ENCODE measurements around the gene PECR.
A peak's percentile ranks its signal among the peaks of the same experiment; 100 is the strongest.
"Not testable (repeated sequence)": the region's sequence is repeated elsewhere in the genome, so short reads cannot be mapped to it uniquely, and the experiment has no call there.

Gene PECR

DNA sequence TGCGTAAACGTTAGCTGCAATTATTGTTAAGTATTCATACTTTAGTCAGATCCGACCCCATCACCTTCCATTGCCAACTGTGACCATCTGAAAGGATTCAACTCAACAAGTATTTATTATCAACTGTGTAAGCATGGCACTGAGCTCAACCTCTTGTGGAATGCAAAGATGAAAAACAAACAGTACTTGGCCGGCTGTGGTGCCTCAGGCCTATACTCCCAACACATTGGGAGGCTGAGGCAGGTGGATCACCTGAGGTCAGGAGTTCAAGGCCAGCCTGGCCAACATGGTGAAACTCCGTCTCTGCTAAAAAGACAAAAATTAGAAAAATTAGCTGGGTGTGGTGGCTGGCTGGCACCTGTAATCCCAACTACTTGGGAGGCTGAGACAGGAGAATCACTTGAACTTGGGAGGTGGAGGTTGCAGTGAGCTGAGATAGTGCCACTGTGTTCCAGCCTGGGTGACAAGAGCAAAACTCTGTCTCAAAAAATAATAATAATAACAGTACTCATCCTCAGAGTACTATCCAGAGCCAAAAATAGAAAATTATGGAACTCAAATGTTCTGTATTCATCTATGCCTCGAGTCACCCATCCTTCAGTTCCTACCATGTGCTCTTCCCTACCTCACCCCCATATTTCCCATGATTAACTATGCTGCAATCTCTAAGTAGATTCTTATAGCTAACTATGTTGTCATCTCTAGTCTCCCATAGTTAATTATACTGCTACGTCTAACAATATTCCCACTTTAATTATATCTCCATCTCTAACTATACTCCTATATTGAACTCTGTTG lies 59.6 kb downstream of the PECR start:
- no peak for DNase-seq

DNA sequence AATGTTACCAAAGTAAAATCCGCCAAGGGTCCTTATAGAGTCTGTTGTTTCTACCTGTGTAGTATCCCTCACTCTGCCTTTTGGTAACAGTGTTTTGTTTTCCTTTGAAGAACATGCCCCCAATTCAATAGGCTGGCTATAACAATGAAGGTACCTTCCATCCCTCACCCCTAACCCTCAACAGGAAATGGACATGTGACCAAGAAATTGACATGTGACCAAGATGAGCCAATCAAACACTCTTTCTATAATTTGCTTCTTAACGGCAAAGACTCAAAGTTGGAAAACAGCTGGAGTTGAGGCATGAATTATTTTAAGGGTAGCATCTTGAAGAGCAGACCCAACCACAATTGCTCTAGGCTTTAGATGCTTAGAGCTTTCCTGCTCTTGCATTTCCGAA lies 62.9 kb downstream of the PECR start:
- no peak for DNase-seq

DNA sequence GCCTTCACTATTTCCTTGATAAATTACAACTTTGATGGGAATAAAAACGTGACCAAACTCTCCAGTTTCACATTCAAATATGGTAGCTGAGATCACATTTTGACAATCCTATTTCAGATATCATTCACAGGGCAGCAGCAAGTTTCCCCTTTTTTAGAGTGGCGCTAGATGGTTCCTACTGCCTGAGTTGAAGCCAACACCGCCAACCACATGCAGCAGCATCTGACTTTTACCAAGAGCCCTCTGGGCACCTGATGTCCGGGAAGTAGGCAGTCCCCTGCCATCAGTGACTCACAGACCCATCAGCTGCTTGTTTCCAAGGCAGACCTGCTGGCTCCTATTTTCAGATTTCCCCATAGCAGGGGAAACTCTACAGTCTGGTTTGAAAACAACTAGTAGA lies 64.2 kb downstream of the PECR start:
- peak; percentile 43 for DNase-seq

DNA sequence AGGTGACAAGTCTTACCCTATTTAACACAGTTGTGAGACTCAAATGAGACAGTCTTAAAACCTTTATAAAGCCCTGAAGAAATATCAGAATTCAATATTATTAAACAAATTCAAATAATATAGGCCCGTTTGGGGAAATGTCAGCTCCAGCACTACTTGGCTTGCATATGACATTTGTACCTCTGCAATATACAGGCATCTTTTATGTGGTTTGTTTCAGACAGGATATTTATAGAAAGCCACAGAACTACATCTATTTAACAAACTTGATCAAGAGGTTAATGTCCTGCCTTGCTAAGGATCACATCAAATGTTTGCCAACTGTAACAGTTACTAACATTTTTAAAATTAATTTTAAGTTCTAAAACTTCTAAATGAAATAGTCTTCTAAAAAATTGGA lies 65.0 kb downstream of the PECR start:
- no peak for DNase-seq

DNA sequence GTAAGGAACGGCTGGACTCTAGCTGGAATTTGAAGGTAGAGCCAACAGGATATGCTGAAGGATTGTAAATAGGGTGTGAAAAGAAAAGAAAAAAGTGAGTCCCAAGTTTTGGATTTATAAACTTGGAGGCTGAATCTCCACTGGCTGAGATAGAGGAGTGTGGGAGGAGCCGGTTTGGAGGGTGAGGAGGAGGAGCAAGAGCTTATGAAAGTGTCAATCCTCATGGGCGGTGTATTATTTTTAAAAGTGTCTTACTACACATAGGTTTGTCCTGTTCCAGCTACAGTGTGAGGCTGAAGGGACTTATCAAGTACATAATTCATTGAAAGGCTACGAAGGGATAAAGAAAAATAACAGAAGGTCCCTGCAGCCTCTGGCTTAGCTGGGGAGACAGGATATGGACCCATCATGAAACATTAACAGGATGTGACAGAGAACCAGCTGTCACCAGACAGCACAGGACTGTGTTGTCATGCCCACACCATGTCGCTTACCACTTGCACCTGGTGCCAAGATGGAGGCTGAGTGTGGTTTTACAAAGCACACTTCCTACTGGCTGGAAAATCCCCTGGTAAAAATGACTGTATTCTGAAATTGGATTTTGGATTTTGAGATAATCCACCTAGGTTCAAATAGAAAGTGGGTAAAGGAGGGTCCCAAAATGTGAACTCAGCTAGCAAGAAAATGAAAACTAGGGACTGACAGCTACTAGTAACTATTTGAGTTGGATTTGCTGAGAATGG lies 65.7 kb downstream of the PECR start:
- peak; percentile 42 for DNase-seq

DNA sequence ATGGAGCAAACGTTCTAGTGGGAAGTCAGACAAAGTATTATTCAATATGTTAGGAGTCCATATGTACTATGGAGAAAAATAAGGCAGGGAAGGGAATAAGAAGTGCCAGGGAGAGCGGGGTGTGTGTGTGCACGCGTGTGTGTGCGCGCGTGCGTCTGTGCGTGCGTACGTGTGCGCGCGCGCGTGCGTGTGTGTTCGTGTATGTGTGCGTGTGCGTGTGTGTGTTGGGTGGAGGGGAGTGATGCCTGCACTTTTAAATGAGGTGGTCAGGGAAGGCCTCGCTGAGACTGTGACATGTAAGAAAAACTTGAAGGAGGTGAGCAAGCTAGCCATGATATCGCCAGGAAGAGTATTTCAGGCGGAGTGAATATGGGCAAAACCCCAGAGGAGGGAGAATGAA lies 66.6 kb downstream of the PECR start:
- DNase-seq, result no peak

DNA sequence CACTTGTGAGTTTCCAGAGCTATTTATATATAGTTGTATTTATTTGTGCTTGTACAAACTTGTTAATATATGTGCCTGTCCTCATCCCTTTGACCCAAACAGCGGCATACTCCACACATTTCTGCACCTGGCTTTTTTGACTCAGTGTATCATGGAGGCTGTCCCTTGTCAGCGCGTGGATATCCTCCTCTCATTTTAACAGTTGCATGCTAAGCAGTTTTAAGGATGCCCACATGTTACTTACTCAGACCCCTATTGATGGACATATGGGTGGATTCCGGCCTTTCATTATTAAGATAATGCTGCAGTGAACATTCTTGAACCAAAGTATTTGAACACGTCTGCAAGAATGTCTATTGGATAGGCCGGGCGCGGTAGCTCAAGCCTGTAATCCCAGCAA lies 67.6 kb downstream of the PECR start:
- DNase-seq, result no peak

DNA sequence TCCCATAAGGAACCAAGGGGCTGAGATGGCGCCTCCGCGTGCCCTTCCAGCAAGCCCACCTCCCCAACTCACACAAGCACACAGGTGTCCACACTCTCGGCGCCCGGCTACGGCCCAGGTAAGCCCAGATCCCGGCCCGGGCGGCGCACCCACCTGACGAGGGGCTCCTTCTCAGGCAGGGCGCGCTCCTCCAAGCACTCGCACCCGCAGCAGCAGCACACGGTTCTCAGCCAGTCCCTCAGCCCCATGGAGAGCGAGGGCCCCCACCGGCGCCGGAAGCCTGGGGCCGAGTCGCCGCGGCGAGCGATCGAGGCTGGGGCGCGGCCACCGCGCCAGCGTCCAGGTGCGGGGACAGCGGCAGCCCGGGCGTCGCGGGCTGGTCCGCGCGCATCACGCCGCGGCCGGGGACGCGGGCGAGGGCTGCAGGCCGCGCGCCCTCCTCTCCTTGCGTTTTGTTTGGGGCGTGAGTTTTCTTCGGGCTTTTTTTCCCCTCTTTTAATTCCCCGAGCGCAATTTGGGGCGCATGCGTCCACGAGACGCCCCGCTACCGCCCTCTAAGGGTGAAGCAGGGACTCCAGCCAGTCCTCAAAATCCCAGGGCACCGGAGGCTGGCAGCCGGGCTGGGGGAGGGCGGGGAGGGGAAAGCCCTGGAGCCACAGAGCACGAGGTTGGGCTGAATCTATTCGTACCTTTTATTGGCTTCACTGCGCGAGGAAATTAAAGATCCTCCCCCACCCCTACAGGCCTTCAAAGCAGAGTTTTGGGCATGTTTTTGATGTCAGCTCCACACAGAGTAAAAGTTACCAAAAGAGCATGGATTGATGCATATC lies 68.3 kb downstream of the PECR start, which contains the start of gene MREG:
Gene MREG (minus strand): TSS at position 472 of the 830 bp plus-strand sequence. CDS start 224 bp downstream, at position 248.
- peak; percentile 88 for DNase-seq

DNA sequence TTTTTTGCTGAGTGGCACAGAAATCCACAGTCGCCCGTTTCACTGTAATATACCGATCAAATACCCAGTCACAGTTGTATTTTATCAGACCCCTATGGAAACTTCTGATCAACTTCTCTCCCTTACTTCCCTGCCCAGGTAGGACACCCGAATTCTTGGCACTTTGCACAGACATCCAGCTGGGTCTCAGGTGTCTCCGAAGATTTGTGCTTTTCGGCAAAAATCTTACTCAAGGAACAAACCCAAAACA lies 68.9 kb downstream of the PECR start:
- no peak for DNase-seq

DNA sequence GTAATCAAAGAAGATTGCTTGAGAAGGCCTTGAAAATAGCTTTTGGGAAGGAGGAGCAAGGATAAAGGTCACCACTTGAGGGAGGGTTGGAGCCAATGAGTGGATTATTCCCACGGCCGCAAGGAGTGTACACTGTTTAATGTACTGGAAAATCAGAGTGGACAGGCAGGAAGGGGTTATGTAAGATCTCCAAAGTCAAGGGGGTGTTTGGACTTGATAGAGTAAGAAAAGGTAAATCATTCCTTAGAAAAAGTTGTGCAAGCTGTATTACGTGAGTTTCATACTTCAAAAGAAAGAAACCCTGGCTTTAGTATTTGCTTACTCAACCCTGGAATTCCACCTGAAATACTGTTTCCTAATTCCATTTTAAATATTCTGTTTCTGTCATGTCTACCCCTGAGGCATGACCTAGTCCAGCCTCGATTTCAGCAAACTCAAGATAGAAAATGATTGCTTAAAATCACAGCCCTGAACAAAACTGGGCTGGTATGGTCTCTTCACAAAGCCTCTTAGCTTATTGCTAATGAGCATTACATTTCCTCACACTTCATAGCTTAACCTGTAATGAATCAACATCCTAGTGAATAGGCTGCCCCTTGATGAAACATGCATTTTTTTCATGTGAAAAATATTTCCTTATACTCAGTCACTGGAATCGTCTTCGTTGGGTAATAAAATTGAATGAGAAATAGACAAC lies 69.3 kb downstream of the PECR start:
- no peak for DNase-seq

DNA sequence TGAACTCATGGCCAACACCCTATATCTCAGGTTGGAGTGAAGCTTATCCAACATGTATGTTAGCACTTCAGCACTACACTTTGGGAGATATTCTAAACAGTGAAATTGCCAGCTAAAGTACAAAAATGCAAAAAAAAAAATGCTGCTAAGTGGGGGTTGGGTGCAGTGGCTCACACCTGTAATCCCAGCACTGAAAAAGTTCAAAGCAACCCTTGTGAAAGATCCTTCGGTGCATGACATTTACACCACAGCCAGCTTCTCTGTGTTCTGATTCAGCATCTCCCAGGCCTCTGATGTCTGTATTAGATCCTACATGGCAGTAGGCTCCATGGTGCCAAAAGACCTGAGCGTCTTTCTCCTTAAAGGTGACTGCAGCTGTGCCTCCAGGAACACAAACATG lies 72.4 kb downstream of the PECR start:
- not testable (repeated sequence) for DNase-seq

DNA sequence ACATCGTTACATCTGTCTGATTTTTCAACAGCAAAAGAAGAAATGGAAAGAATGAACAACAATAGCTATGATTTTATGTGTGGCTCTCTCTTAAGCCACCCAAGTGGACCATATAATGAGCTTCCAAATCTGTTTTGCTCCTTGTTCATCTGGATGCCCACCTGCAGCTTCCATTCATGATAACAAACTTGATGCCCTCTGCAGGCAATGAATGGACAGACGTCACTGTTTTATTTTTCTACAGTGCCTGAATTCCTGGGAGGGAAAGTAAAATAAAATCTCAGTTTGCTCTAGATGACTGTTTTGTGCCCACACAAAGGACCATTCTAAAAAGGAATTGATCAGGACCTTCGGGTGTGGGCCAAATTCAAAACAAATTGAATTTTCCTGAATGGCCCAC lies 73.2 kb downstream of the PECR start:
- no peak for DNase-seq

DNA sequence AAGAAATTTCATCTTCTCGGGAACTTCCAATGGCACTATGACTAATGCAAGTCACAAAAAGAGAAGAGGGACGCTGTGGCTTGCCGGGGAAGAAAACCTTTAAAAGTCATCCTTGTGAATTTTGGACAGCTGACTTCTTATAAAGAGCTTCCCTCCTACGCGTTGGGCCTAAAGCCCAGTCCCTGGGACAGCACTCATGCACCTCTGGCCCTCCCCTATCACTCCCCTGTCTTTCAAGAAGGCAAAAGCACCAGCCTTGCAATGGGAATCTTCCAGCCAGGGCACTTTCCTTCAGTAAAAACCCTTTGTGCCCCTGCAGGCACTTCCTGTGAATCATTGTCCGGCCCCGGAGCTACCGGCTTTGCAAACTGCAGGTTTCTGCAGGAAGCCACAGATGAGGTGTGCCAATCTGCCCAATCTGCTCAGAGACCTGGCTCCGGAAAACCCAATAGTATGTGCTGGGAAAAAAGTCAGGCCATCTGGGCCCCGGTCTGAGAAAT lies 75.4 kb downstream of the PECR start:
- DNase-seq, result peak; percentile 43

DNA sequence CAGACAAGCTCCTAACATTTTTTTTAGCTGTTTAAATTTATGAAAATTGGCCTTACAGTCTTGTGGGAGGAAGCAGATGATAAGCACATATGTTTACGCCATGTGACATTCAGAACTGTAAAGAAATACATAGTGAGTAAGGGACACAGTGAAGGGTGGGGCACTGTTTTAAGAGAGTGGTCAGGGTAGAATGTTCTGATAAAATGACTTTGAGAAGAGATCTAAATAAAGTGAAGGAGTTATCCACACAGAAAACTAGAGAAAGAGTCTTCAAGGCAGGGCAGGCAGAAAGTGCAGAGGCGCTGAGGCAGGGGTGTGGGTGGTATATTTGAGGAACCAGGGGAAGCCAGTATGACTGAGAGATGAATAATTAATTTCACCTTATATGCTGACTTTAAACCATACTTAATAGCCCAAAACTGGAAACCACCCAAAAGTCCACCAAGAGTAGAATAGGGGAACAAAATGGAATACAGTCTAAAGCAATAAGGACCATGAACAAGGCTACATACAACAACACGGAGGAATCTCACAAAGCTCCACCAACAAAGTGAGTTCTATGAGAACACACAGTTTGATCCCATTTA lies 76.8 kb downstream of the PECR start:
- peak; percentile 49 for DNase-seq

DNA sequence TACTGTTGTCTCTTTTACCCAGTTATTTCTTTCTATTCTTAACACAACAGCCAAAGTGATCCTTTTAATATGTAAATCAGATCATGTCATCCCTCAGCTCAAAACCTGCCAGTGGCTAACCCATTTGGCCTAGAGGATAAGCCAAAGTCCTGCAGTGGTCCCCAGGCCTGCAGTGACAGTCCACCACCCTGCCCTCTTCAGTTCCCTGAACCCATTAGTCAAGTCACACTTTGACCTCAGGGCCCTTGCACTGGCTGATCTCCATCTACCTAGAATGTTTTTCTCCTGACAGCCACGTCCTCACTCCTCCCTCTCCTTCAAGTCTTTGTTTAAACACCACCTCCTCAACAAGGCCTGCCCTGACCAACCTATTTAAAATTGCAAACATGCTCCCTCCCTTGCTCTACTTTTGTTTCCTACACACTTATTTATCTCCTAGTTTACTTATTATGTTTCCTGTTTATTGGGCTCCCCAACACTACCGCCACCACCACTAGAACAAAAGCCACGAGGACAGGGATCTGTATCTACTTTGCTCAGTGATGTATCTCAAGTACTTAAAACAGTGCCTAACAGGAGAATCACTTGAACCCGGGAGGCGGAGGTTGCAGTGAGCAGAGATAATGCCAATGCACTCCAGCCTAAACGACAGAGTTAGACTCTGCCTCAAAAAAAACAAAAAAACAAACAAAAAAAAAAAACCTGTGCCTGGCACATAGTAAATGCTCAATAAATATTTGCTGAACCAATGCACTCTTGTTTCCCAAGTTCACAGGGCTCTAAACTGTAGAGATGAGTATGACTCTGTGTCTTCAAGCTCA lies 77.5 kb downstream of the PECR start:
- DNase-seq, result no peak

DNA sequence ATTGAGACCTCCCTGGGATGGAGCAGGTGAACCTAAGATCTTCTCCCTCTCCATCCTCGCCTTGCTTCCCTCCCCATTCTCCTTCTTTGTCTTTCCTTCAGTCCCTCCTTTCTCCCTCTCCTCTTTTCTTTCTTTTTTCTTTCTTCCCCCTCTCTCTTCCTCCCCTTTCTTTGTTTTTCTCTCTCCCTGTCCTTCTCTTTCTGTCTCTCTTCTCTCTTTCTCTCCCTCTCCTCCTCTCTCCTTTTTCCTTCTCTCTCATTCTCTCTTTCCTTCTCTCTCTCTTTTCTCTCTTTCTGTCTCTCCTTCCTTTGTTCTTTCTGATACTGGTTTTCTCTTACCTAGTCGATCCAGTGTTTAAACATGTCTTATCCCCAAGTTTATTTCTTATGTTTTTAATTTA lies 78.9 kb downstream of the PECR start:
- DNase-seq, result no peak

DNA sequence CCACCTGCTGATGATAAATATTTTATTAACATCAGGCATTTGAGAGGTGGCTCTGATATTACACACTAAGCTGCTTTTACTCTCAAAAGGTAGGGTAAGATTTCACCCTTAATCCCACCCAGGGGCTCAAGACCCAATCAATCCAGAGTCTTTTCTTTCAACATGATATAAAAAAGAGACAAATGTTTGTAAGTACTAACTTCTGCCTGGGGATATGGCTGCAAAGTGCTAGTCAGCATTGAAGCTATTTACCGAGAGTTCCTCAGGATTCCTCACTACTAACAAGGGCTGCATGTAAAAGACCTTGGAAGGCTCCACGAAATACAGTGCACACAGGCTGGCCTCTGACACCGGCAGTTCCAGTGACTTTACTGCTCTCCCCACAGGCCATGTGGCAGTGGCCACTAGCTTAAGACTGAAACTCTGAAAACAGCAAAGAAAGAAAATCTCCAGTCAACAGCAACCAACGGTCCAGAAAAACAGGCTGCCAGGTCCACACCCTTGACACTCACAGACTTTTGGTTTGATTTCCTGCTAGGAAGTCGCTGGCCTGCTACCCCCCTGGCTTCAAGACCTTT lies 79.4 kb downstream of the PECR start:
- no peak for DNase-seq

DNA sequence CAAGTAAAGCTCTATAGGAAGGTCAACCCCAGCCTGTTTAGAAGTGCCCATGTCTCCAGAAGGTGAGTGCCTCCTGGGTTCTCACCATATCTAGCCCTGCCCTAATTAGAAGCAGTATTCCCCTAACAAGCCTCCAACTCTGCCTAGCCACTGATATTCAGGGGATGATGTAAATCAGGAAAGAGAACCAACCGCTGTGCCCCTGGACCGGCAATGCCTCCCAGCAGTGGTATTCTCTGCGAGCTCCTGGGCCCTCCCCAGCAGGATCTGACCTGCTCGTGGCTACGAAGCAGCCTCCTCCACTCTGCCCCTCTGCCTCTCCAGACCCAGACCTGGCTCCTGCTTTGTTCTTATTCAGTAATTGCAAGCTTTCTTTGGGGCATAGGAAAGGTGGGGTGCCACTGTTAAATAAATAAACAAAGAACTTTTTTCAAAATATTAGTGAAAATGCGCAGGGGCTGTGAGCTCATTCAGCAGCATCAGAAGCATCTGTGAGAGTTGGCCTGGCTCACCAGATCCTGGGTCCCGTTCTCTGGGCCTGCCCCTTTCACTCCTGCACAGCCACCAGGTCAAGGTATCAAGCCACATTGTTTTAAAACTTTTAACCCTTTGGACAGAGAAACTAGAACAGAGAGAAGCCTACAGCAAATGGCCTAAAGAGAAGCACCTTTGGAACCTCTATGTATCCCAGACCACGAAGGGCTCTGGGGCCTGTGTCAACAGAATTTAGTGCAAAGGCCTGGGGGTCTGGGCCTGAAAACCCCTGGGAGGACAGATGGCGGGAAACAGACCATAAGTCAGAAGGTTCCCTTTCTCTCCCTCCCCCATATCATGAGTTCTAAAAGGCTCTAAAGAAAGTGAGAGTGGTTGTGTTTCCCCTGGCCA lies 80.2 kb downstream of the PECR start:
- no peak for DNase-seq

DNA sequence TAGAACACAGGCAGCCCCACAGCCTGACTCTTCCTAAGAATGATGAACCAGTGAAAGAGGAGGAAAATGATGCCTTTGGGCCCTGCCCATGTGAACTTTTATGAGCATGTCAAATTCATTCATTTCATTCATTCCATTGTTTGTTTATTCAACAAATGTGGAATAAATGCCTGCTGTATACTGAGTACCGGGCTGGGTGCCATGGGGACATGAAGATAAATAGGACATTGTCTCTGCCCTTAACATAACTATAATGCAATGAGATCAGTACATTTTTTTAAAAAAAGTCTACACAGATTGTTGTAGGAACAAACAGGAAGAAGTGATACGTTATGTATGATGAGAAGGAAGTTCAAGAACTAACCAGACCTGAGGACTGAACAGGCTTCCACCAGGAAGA lies 83.0 kb downstream of the PECR start:
- DNase-seq, result no peak

DNA sequence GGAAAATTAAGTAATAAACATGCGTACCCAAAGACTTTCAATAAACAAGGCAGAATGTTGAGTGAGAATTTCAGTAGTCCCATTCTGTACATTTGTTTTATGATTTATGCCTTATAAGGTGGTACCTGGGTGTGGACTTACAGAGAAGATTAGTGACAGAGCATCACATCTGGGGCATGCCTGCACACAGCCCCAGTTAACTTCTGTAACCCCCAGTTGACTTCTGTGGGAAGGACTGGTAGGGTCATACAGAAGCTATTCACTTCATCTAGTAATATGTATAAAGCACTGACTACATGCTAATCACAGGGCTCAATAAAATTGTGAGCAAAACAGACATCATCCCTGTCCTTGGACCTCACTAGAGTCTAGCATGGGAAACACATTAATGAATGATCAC lies 84.4 kb downstream of the PECR start:
- no peak for DNase-seq

All from activated naive CD4-positive, alpha-beta T cell treated with Interleukin-2 at 50 U/mL for 16 hours (primary cell).